ENCODE data around the gene CFAP97.
"Not testable (repeated sequence)": the region's sequence is repeated elsewhere in the genome, so short reads cannot be mapped to it uniquely, and the experiment has no call there.

Gene CFAP97

DNA sequence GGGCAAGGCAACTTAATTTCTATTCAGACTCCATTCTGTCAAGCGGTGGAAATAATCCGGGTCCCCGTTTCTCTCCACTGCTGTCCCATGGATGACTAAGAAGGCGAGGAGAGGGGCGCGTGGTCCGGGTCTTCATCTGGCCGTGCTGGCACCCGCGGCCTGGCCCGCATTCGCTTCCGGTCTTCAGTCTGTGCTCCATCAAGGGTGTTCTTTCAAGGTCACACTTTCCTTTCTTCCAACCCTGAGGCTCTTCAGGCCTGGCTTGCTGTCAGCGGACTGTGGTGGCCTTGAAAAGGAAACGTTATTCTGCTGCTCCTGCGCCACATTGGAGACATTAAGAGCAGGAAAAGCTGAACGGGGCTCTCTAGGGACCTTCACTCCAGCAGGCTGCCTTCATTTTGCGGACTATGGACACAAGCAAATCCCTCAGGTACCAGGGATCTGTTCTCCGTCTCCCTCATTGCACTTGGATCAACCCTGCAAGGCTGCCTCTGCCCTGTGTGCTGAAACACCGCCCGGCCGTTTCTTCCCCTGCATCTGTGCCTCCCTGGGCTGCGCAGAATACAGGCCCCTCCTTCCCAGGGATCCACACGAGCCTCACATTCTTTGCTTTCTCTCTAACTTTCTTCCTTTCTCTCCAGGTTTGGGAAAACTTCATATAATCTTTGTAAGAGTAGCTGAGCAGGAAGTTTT lies 66.4 kb downstream of the CFAP97 start:
- DNase-seq, result no peak

DNA sequence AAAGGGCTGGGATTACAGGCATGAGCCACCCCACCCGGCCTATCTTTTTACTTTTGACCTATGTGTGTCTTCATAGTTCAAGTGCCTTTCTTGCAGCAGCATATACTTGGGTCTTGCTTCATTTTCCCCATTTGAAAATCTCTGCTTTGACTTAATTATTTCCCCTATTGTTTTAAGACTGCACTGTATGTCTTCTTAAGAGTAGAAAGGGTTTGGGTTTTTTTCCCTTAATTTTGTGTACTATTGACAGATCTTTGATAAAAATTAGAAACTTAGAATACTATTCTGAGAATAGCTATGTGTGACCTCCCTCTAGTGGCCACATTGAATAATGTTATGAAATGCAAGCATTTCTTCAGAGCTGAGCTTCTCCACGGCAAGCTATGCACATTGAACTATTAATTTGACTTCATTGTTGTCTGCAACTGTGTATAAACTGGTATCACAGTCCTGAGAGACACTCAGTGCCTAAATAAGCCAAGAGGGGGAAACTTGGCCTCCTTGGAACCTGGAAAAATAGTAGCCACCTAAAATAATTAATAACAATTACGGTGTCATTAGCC lies 69.4 kb downstream of the CFAP97 start:
- DNase-seq, result no peak

- no peak for DNase-seq
Measured at GRCh38 chr4:185128272-185129119, 75.3 kb downstream of the CFAP97 start.

- peak; percentile 40 for DNase-seq
Measured at GRCh38 chr4:185127021-185127925, 76.5 kb downstream of the CFAP97 start.

- DNase-seq, result no peak
Measured at GRCh38 chr4:185124006-185124405, 79.8 kb downstream of the CFAP97 start.

GRCh38 chr4:185122681-185123345 lies 81.0 kb downstream of the CFAP97 start:
- DNase-seq, result no peak

GRCh38 chr4:185120631-185120946 lies 83.2 kb downstream of the CFAP97 start:
- DNase-seq, result no peak

DNA sequence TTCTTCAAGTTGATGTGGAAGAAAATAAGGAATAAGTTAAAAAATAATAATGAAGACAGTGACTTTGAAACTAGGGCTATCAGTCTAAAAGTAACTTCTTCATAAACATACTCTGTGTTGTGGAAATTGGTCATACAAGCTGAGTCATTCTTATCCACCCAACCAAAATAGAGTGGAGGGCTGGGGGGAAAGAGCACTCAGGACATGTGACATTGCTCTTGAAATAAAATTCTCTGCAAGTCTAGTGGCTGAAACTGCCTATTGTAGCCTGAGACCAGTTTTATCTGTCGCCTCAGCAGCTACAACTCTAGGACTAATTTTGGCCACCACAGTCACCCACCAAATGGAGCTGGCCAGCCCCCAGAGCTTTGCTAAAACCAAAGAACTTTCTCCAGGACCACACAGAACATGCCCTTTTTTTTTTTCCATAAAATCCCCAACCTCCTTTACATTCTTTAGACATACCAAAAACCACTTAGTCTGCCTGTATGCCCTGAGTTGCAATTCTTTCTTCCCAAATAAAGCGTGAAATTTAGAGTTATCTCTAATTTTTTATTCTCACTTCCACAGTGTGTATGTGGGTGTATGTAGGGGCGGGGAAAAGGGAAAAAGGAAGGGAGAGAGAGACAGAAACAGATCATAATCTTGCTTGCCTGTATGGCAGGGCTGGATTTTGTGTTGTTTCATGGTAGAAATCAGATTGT lies 83.7 kb downstream of the CFAP97 start:
- no peak for DNase-seq

- not testable (repeated sequence) for DNase-seq
Measured at GRCh38 chr4:185119467-185119866, 84.3 kb downstream of the CFAP97 start.

GRCh38 chr4:185118876-185119275 lies 84.9 kb downstream of the CFAP97 start:
- DNase-seq, result no peak

DNA sequence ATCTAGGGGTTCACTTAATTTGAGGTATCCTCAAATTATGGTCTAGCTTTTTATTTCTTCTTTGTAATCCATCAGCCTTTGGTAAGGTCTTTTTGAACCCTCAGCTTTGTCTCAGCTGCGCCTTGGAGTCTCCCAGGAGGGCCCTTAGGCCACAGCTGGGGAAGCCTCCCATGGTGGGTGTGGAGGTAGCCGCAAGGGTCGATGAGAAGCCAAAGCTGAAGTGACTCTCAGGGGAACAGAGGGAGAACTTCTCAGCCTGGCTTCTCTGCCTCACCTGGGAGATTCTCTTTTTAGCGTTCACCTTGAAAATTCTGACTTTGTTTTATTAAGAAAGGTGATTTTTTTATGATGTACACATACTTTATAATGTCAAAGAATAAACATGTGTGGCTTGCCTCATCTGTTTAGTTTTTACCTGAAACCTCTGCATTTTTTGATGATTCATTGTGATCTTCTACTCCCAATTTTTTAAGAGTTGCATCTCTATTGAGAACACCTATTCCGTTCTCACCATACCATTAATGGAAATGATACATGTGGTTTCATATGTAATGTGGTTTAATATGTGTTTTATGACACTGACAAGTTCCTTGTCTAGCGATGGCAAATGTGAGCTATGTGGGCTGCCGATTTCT lies 86.4 kb downstream of the CFAP97 start:
- no peak for DNase-seq

- peak; percentile 37 for DNase-seq
Measured at GRCh38 chr4:185115827-185116232, 88.0 kb downstream of the CFAP97 start.

DNA sequence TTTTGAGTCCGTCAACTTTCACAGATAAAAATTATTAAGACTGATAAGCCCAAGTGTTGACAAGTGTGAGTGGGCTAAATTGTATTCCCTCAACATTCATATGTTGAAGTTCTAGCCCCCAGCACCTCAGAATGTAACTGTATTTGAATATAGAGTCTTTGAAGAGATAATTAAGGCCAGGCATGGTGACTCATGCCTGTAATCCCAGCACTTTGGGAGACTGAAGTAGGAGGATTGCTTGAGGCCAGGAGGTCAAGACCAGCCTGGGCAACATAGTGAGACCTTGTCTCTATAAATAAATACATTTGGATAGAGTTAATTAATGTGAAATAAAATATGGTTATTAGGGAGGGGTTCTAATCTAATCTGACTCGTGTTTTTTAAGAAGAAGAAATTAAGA lies 90.5 kb downstream of the CFAP97 start:
- no peak for DNase-seq

GRCh38 chr4:185112104-185112503 lies 91.7 kb downstream of the CFAP97 start:
- peak; percentile 64 for DNase-seq

GRCh38 chr4:185110375-185110823 lies 93.4 kb downstream of the CFAP97 start:
- DNase-seq, result no peak

DNA sequence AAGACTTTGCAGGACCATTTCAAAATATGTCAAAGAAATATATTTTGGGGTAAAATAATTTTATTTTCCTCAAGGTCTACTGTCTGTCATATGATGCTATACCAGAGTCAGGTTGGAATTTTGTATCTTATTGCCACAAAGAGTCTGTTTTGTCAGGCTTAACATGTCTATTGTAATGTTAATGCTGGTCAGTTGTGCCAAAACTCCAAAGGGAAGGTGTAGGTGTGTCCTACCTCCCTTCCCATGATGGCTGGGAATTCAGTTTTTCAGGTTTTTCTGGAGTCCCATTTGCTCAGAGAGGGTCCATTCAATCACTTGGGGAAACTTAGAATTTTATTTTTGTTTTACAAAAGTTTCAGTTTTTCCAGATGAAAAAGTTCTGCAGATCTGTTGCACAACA lies 94.1 kb downstream of the CFAP97 start:
- DNase-seq, result no peak

All from femur (tissue), 1 donor.